ENCODE results near the gene ALOXE3. TPM values are rescaled to one million over a fixed set of nuclear protein-coding genes. Genes with fewer than 3 reads are reported as not detected.

The ALOXE3 gene
- total and polyA plus RNA-seq, 4 donors: not detected

DNA sequence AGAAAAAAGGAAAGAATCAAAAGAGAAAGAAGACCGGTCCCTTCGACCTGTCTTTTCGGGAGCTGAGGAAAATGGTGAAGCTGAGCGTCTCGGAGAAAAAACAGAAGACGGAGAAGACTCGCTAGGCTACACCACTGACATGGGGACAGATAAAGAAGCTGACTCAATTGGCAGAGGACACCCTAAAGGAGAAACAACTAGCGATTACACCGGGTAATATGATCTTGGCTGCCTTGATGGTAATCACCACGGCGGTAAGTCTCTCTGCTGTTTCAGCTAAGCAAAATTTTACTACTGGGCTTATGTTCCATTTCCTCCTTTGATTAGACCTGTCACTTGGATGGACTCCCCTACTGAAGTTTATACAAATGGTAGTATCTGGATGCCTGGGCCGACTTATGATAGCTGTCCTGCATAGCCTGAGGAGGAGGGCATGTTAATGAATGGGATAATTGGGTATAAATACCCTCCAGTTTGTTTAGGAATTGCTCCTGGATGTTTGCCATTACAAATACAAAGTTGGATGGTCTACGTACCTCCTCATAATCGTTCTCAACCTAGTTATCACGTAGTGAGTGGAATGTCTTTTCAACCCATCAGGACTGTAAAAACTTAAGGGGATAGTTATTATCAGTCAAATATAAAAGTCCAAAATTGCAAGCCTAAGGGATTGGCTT, 55.4 kb downstream of the ALOXE3 start:
- no peak overlapping the region for H3K9ac ChIP-seq (ENCODE audit: low read depth in 1 of 2, low read length in 2 of 2)
- H3K4me1 ChIP-seq (ENCODE audit: control insufficient read depth in 4 of 4, insufficient read depth in 4 of 4, low read length in 3 of 4): peaks cover 0 to 14% (median 12%) of the 10 kb centered on the region in 4 donors
- H3K4me3 ChIP-seq (ENCODE audit: low read depth in 1 of 3, low read length in 3 of 3): peak overlapping the region in 1 of 3 donors; percentile 8
- no peaks in the 10 kb centered on the region for H3K9me3 ChIP-seq (ENCODE audit: control insufficient read depth in 4 of 4, low read length in 3 of 4)
- H3K36me3 ChIP-seq (ENCODE audit: control insufficient read depth in 4 of 4, insufficient read depth in 3 of 4, low read depth in 1 of 4, low read length in 3 of 4): no peaks in the 10 kb centered on the region
- WGBS: 45% methylated on average over 15 of the region's 15 CpGs
- no peak overlapping the region for H3K27ac ChIP-seq (ENCODE audit: low read depth in 1 of 2, low read length in 2 of 2)
- TF ChIP-seq REST (IDR thresholded peaks at IDR 0.05): no peak
- peaks cover 0 to 38% (median 4%) of the 10 kb centered on the region in 4 donors for H3K27me3 ChIP-seq (ENCODE audit: control insufficient read depth in 4 of 4, insufficient read depth in 4 of 4, low read length in 3 of 4)
- DNase-seq (ENCODE audit: low spot score): no peak

DNA sequence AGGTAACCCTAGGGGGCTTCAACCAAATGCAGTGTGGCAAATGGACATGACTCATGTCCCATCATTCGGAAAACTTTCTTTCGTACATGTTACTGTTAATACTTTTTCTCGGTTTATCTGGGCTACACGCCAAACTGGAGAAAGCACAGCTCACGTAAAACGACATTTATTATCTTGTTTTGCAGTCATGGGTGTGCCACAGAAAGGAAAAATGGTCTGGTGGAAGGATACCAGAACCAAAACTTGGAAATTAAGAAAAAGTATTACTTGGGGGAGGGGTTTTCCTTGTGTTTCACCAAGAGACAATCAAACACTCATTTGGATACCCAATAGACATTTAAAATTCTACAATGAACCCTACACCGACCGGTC, 55.9 kb downstream of the ALOXE3 start:
- WGBS: 45% methylated on average over 8 of the region's 8 CpGs

More for the DNA sequence above, 55.9 kb downstream of the ALOXE3 start:
- no peak for DNase-seq (ENCODE audit: low spot score)
- Histone ChIP-seq H3K27ac (ENCODE audit: low read depth in 1 of 2, low read length in 2 of 2) (no peak overlapping the region), H3K4me1 (ENCODE audit: control insufficient read depth in 4 of 4, insufficient read depth in 4 of 4, low read length in 3 of 4) (peaks cover 0 to 19% (median 15%) of the 10 kb centered on the region in 4 donors), H3K36me3 (ENCODE audit: control insufficient read depth in 4 of 4, insufficient read depth in 3 of 4, low read depth in 1 of 4, low read length in 3 of 4) (no peaks in the 10 kb centered on the region), H3K9me3 (ENCODE audit: control insufficient read depth in 4 of 4, low read length in 3 of 4) (no peaks in the 10 kb centered on the region), H3K9ac (ENCODE audit: low read depth in 1 of 2, low read length in 2 of 2) (no peak overlapping the region), H3K27me3 (ENCODE audit: control insufficient read depth in 4 of 4, insufficient read depth in 4 of 4, low read length in 3 of 4) (peaks cover 0 to 34% (median 4%) of the 10 kb centered on the region in 4 donors), H3K4me3 (ENCODE audit: low read depth in 1 of 3, low read length in 3 of 3) (peak overlapping the region in 1 of 3 donors; percentile 8)
- no peak for TF ChIP-seq GABPA (IDR thresholded peaks at IDR 0.05 in 1 of 2, conservative IDR thresholded peaks at IDR 0.05 in 1 of 2)
- no peak for TF ChIP-seq NR2F2 (IDR thresholded peaks at IDR 0.05)
- TF ChIP-seq SP1 (IDR thresholded peaks at IDR 0.05): no peak
- no peak for TF ChIP-seq FOXA1 (IDR thresholded peaks at IDR 0.05)
- no peak for TF ChIP-seq REST (IDR thresholded peaks at IDR 0.05)
- no peak for TF ChIP-seq RAD21 (IDR thresholded peaks at IDR 0.05)
- TF ChIP-seq, protein P1, sequence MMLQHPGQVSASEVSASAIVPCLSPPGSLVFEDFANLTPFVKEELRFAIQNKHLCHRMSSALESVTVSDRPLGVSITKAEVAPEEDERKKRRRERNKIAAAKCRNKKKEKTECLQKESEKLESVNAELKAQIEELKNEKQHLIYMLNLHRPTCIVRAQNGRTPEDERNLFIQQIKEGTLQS (IDR thresholded peaks at IDR 0.05): no peak
- TF ChIP-seq FOXA2 (IDR thresholded peaks at IDR 0.05): no peak
- no peak for TF ChIP-seq JUND (IDR thresholded peaks at IDR 0.05)
- no peak for TF ChIP-seq MAX (IDR thresholded peaks at IDR 0.05)
- TF ChIP-seq HNF4G (IDR thresholded peaks at IDR 0.05): no peak
- no peak for TF ChIP-seq HNF4A (conservative IDR thresholded peaks at IDR 0.05)
- TF ChIP-seq YY1 (IDR thresholded peaks at IDR 0.05): no peak
- TF ChIP-seq TAF1 (conservative IDR thresholded peaks at IDR 0.05): no peak
- TF ChIP-seq, protein P2, sequence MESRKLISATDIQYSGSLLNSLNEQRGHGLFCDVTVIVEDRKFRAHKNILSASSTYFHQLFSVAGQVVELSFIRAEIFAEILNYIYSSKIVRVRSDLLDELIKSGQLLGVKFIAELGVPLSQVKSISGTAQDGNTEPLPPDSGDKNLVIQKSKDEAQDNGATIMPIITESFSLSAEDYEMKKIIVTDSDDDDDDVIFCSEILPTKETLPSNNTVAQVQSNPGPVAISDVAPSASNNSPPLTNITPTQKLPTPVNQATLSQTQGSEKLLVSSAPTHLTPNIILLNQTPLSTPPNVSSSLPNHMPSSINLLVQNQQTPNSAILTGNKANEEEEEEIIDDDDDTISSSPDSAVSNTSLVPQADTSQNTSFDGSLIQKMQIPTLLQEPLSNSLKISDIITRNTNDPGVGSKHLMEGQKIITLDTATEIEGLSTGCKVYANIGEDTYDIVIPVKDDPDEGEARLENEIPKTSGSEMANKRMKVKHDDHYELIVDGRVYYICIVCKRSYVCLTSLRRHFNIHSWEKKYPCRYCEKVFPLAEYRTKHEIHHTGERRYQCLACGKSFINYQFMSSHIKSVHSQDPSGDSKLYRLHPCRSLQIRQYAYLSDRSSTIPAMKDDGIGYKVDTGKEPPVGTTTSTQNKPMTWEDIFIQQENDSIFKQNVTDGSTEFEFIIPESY (IDR thresholded peaks at IDR 0.05): no peak
- no peak for TF ChIP-seq CTCF (IDR thresholded peaks at IDR 0.05; ENCODE audit: low read depth, low read length, missing input control)
- TF ChIP-seq EGR1 (IDR thresholded peaks at IDR 0.05; ENCODE audit: low read depth in 2 of 2): no peak
- no peak for TF ChIP-seq RXRA (IDR thresholded peaks at IDR 0.05)

Measured in liver (tissue), 9 donors.